Effector memory CD8-positive, alpha-beta T cell (primary cell): ENCODE results near the gene ZBTB11.

Experiments
- ATAC-seq: fragments of 150-1000 bp; cut with Tn5 transposase; replicated peaks from 2 replicates; pipeline ENCODE4 v1.10.0; 2021; ENCODE audit warnings: mild to moderate bottlenecking, moderate library complexity
- DNase-seq, 3 experiments: peaks; one replicate each; pipeline ENCODE4 v3.0.0; 2021
- H3K27ac Mint-ChIP-seq, 2 donors: one replicate each; pipeline ENCODE4 v1.8.0; 2022; ENCODE audit warnings: mild to moderate bottlenecking in 2 of 2, mixed read lengths in 2 of 2, moderate library complexity in 2 of 2
- H3K27me3 Mint-ChIP-seq, 2 donors: one replicate each; pipeline ENCODE4 v1.8.0; 2022; ENCODE audit warnings: mixed read lengths in 2 of 2
- H3K36me3 Mint-ChIP-seq: one replicate; pipeline ENCODE4 v1.8.0; 2022; ENCODE audit warnings: mild to moderate bottlenecking, moderate library complexity, mixed read lengths; ENCODE audit not compliant: insufficient read depth
- H3K4me1 Mint-ChIP-seq, 2 donors: one replicate each; pipeline ENCODE4 v1.8.0; 2022; ENCODE audit warnings: low read depth in 2 of 2, mixed read lengths in 2 of 2
- H3K4me3 Mint-ChIP-seq, 2 donors: one replicate each; pipeline ENCODE4 v1.8.0; 2022; ENCODE audit warnings: mild to moderate bottlenecking in 2 of 2, mixed read lengths in 2 of 2, moderate library complexity in 2 of 2
- H3K9me3 Mint-ChIP-seq, 2 donors: one replicate each; pipeline ENCODE4 v1.8.0; 2022; ENCODE audit warnings: mixed read lengths in 2 of 2

Gene ZBTB11

GRCh38 chr3:101603184-101603583 is 73.7 kb downstream of the ZBTB11 start:
- no peaks in the 10 kb centered on the region for H3K9me3 Mint-ChIP-seq
- ATAC-seq (no peak), DNase-seq (no peak)
- peaks cover 4% of the 10 kb centered on the region for H3K36me3 Mint-ChIP-seq
- H3K27ac Mint-ChIP-seq = no peak overlapping the region
- H3K27me3 Mint-ChIP-seq = no peaks in the 10 kb centered on the region
- H3K4me3 Mint-ChIP-seq = no peak overlapping the region
- H3K4me1 Mint-ChIP-seq = peaks cover 0 to 3% of the 10 kb centered on the region in 2 donors

GRCh38 chr3:101602731-101603130 is 74.2 kb downstream of the ZBTB11 start:
- no peak for ATAC-seq
- Mint-ChIP-seq H3K4me1 (peaks cover 0 to 4% of the 10 kb centered on the region in 2 donors), H3K36me3 (peaks cover 4% of the 10 kb centered on the region), H3K27ac (no peak overlapping the region), H3K9me3 (no peaks in the 10 kb centered on the region), H3K27me3 (no peaks in the 10 kb centered on the region), H3K4me3 (no peak overlapping the region)
- DNase-seq = no peak
